ENCODE measurements around the gene ASF1A. TPM values are rescaled to one million over a fixed set of nuclear protein-coding genes. Genes with fewer than 3 reads are reported as not detected.
A peak's percentile ranks its signal among the peaks of the same experiment; 100 is the strongest.

Gene ASF1A
- total and polyA plus RNA-seq, 2 of the 13 experiments (the other 11 are each of a cell fraction or from before 2014, with no cell fraction given), result 14.5 to 49.9 TPM

- TF ChIP-seq ZNF746 (CRISPR knock-in tag; IDR thresholded peaks at IDR 0.05), result 0 out of 2 replicates have a peak, but pooled peaks have one; percentile 8
- TF ChIP-seq ISL2 (CRISPR knock-in tag; IDR thresholded peaks at IDR 0.05), result no peak
- TF ChIP-seq THAP9 (CRISPR knock-in tag; IDR thresholded peaks at IDR 0.05; ENCODE audit: borderline replicate concordance), result peak; percentile 73; the same call in 1 of the 2 replicates
- TF ChIP-seq POLR2A (IDR thresholded peaks at IDR 0.05; ENCODE audit: insufficient read depth in 1 of 2, low read depth in 2 of 2, low read length in 2 of 2), result peak; percentile 15 to 64; a peak in 2 of 4 replicates
- peak; percentile 88 for TF ChIP-seq KAT7 (CRISPR knock-in tag; IDR thresholded peaks at IDR 0.05; ENCODE audit: borderline replicate concordance)
- TF ChIP-seq STAG1 (CRISPR knock-in tag; IDR thresholded peaks at IDR 0.05), result no peak
- TF ChIP-seq SMAD9 (CRISPR knock-in tag; IDR thresholded peaks at IDR 0.05), result 0 out of 2 replicates have a peak, but pooled peaks have one; percentile 38
- TF ChIP-seq KDM2A (CRISPR knock-in tag; IDR thresholded peaks at IDR 0.05; ENCODE audit: borderline replicate concordance, low read depth), result peak; percentile 20; the same call in 1 of the 2 replicates
- TF ChIP-seq SP140L (CRISPR knock-in tag; IDR thresholded peaks at IDR 0.05; ENCODE audit: borderline replicate concordance), result 0 out of 2 replicates have a peak, but pooled peaks have one; percentile 14
- TF ChIP-seq ZNF772 (CRISPR knock-in tag; IDR thresholded peaks at IDR 0.05), result no peak
- TF ChIP-seq ZNF432 (CRISPR knock-in tag; IDR thresholded peaks at IDR 0.05; ENCODE audit: borderline replicate concordance), result no peak
- TF ChIP-seq ARID4A (CRISPR knock-in tag; IDR thresholded peaks at IDR 0.05; ENCODE audit: borderline replicate concordance), result peak; percentile 90
- TF ChIP-seq TAF1 (CRISPR knock-in tag; IDR thresholded peaks at IDR 0.05), result peak; percentile 61
- TF ChIP-seq ZBTB37 (CRISPR knock-in tag; IDR thresholded peaks at IDR 0.05), result no peak; the same call in 1 of the 2 replicates
- TF ChIP-seq ZNF703 (CRISPR knock-in tag; IDR thresholded peaks at IDR 0.05; ENCODE audit: borderline replicate concordance), result peak; percentile 85; the same call in 1 of the 2 replicates
- TF ChIP-seq SALL2 (CRISPR knock-in tag; IDR thresholded peaks at IDR 0.05), result peak; percentile 38
- no peak for TF ChIP-seq ZFP1 (CRISPR knock-in tag; IDR thresholded peaks at IDR 0.05)
- no peak for TF ChIP-seq ZNF577 (CRISPR knock-in tag; IDR thresholded peaks at IDR 0.05; ENCODE audit: borderline replicate concordance, low read depth)
- peak; percentile 80 for TF ChIP-seq ZNF317 (CRISPR knock-in tag; IDR thresholded peaks at IDR 0.05)
- no peak for TF ChIP-seq ZBTB21 (CRISPR knock-in tag; IDR thresholded peaks at IDR 0.05)
Observed at GRCh38 chr6:118894425-118895260, 691 bp downstream of the ASF1A start (continued).
